DOHH2 (cell line): ENCODE measurements around the gene SS18L1.

Experiments used
- EZH2phosphoT487 ChIP-seq: fragments of 200-600 bp; sonication (generic); IDR thresholded peaks from 2 replicates; pipeline ENCODE4 v1.6.1; 2017; ENCODE audit warnings: borderline replicate concordance, mild to moderate bottlenecking, antibody characterized with exemption, low read length, moderate library complexity, mixed read lengths
- TF ChIP-seq, protein P1 (sequence below): fragments of 200-600 bp; sonication (generic); IDR thresholded peaks from one replicate; pipeline ENCODE4 v1.5.1; 2014; ENCODE audit warnings: antibody characterized with exemption, mild to moderate bottlenecking, low read depth, low read length; ENCODE audit not compliant: poor library complexity, severe bottlenecking

DNA sequence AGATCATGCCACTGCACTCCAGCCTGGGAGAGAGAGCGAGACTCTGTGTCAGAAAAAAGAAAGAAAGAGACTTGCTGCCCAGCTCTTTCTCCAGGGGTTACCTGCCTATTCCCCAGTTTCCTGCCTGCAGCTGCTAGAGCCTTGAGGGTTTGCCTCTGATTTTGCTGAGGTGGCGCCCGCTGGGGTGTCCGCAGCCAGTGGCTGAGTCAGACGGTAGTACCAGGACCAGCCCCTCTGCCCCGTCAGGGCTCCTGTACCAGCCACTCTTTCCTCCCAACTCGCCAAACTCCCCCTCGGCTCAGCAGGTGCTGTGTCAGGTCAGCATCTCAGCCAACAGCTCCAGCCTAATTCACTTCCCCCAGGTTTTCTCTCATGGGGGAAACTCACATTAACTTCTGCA lies 28.7 kb upstream of the SS18L1 start:
- TF ChIP-seq, protein P1, sequence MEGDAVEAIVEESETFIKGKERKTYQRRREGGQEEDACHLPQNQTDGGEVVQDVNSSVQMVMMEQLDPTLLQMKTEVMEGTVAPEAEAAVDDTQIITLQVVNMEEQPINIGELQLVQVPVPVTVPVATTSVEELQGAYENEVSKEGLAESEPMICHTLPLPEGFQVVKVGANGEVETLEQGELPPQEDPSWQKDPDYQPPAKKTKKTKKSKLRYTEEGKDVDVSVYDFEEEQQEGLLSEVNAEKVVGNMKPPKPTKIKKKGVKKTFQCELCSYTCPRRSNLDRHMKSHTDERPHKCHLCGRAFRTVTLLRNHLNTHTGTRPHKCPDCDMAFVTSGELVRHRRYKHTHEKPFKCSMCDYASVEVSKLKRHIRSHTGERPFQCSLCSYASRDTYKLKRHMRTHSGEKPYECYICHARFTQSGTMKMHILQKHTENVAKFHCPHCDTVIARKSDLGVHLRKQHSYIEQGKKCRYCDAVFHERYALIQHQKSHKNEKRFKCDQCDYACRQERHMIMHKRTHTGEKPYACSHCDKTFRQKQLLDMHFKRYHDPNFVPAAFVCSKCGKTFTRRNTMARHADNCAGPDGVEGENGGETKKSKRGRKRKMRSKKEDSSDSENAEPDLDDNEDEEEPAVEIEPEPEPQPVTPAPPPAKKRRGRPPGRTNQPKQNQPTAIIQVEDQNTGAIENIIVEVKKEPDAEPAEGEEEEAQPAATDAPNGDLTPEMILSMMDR, result no peak
- no peak for TF ChIP-seq EZH2phosphoT487
